Spleen (tissue), 11 donors: Measurements from ENCODE around the gene SCRG1. TPM values are rescaled to one million over a fixed set of nuclear protein-coding genes. Genes with fewer than 3 reads are reported as not detected.
A peak's percentile ranks its signal among the peaks of the same experiment; 100 is the strongest.

ENCODE experiments used
- DNase-seq: peaks from one replicate; pipeline ENCODE4 v3.0.0-alpha.2; 2020
- H3K27ac ChIP-seq, 8 donors: fragments of 200-600 bp; sonication (generic) in 7 of 8; 1 replicate in 4 of 8; 2 replicates in 4 of 8; pipeline versions ENCODE4 v1.5.0 to v1.8.0; 2016 to 2021; ENCODE audit warnings: inconsistent platforms in 4 of 8, mild to moderate bottlenecking in 4 of 8, moderate library complexity in 1 of 8
- H3K27me3 ChIP-seq, 7 donors: fragments of 200-600 bp; sonication (generic) in 6 of 7; replicated peaks in 1 of 7; 1 replicate in 4 of 7; 2 replicates in 3 of 7; pipeline versions ENCODE4 v1.5.0 to v1.8.0; 2016 to 2021; ENCODE audit warnings: inconsistent platforms in 3 of 7, mild to moderate bottlenecking in 1 of 7
- H3K36me3 ChIP-seq, 6 donors: fragments of 200-600 bp; sonication (generic) in 5 of 6; 1 replicate in 4 of 6; 2 replicates in 2 of 6; pipeline versions ENCODE4 v1.5.0 to v1.8.0; 2016 to 2021; ENCODE audit warnings: inconsistent platforms in 2 of 6
- H3K4me1 ChIP-seq, 6 donors: fragments of 200-600 bp; sonication (generic) in 5 of 6; 1 replicate in 3 of 6; 2 replicates in 3 of 6; pipeline versions ENCODE4 v1.5.0 to v1.8.0; 2016 to 2021; ENCODE audit warnings: inconsistent platforms in 3 of 6
- H3K4me3 ChIP-seq, 8 donors: fragments of 200-600 bp; sonication (generic) in 7 of 8; 1 replicate in 4 of 8; 2 replicates in 4 of 8; pipeline versions ENCODE4 v1.5.0 to v1.8.0; 2016 to 2021; ENCODE audit warnings: inconsistent platforms in 4 of 8, mild to moderate bottlenecking in 4 of 8, moderate library complexity in 2 of 8
- H3K9me3 ChIP-seq, 8 donors: fragments of 200-600 bp; sonication (generic) in 7 of 8; 1 replicate in 4 of 8; 2 replicates in 4 of 8; pipeline versions ENCODE4 v1.5.0 to v1.8.0; 2016 to 2021; ENCODE audit warnings: inconsistent platforms in 4 of 8
- POLR2A ChIP-seq, 3 donors: fragments of 450-650 bp; IDR thresholded peaks; one replicate each; pipeline ENCODE4 v1.5.1; 2017; ENCODE audit warnings: antibody characterized with exemption in 3 of 3, mild to moderate bottlenecking in 1 of 3
- POLR2AphosphoS5 ChIP-seq, 3 donors: sonication (generic); formaldehyde crosslinking; IDR thresholded peaks; one replicate each; pipeline ENCODE4 v1.5.1; 2017; ENCODE audit warnings: antibody characterized with exemption in 3 of 3
- WGBS, 5 donors: extraction: QIAGEN DNeasy Blood & Tissue Kit in 3 of 5; methylation state at CpG; one replicate each; pipeline versions ENCODE4 v1.1.5 to v1.1.7; 2013 to 2018; 5-methylcytosine and 5-hydroxymethylcytosine counted together
- intact Hi-C: fragments of 100-400 bp; cut with DNase I; formaldehyde crosslinking; loops from one replicate; pipeline ENCODE4 v1.15.0; 2023; ENCODE audit warnings: low total_unique reads
- polyA plus RNA-seq, 3 donors: library from polyadenylated mRNA; stranded (reverse); fragments of 200-250 nt; gene quantifications; one replicate each; pipeline ENCODE4 v1.2.1, GENCODE V29; 2013
- total RNA-seq, 7 donors: library from RNA; depleted of rRNA in 3 of 7; stranded (reverse); fragments of >200 nt in 3 of 7; fragmentation: NEBNext Ultra II Directional in 4 of 7; extraction: Animal tissue kit (Norgen Biotek cat#: 25700) in 4 of 7; gene quantifications; one replicate each; pipeline versions ENCODE4 v1.1.0 to v1.2.1, GENCODE V29; 2016 to 2021
- TF ChIP-seq, protein P1 (sequence below), 11 experiments: fragments of 200-600 bp in 7 of 11; fragments of 450-650 bp in 4 of 11; sonication (generic) in 4 of 11; IDR thresholded peaks in 8 of 11; conservative IDR thresholded peaks in 3 of 11; 1 replicate in 7 of 11; 2 replicates in 4 of 11; pipeline versions ENCODE4 v1.4.0 to v1.8.0; 2016 to 2021; ENCODE audit warnings: antibody characterized with exemption in 11 of 11, inconsistent platforms in 4 of 11, mild to moderate bottlenecking in 1 of 11
- donor health status: healthy with polysubstance abuse.
- donor health status: DM: no; HTN: no; CAD: no; lungs with moderate emphysema.
- donor health status: DM: no; HTN: no; CAD: no.
- donor health status: Bipolar disorder and iron deficiency.
- donor health status: healthy.
- donor health status: DM: no; HTN: no; CAD: no.
- donor health status: DM: yes; HTN: yes; CAD: no.

The SCRG1 gene
- total and polyA plus RNA-seq, 10 donors: 0.09 to 0.79 (median 0.35) TPM; not detected in 2

DNA sequence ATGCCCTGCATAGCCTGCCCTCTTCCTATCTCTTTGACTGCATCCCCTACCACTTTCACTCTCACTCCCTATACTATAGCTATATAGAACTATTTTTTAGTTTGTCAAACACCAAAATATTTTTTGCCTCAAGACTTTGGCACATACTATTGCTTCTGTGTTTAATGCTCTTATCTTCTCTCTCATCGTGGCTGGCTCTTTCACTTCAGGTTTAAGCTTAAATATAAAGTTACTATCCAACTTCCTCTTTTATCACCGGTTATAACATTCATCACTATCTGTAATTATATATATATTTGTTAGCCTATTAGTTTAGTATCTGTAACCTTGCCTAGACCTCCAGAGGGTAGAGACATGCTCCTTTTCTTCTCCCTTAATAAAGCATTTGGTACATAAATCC lies 53.3 kb downstream of the SCRG1 start:
- H3K27ac ChIP-seq: no peak overlapping the region
- no peaks in the 10 kb centered on the region for H3K36me3 ChIP-seq
- H3K4me3 ChIP-seq: no peak overlapping the region
- intact Hi-C loops: no loop called here
- no peaks in the 10 kb centered on the region for H3K9me3 ChIP-seq
- TF ChIP-seq POLR2AphosphoS5 (IDR thresholded peaks at IDR 0.05) (no peak), POLR2A (IDR thresholded peaks at IDR 0.05) (no peak)
- TF ChIP-seq, protein P1, sequence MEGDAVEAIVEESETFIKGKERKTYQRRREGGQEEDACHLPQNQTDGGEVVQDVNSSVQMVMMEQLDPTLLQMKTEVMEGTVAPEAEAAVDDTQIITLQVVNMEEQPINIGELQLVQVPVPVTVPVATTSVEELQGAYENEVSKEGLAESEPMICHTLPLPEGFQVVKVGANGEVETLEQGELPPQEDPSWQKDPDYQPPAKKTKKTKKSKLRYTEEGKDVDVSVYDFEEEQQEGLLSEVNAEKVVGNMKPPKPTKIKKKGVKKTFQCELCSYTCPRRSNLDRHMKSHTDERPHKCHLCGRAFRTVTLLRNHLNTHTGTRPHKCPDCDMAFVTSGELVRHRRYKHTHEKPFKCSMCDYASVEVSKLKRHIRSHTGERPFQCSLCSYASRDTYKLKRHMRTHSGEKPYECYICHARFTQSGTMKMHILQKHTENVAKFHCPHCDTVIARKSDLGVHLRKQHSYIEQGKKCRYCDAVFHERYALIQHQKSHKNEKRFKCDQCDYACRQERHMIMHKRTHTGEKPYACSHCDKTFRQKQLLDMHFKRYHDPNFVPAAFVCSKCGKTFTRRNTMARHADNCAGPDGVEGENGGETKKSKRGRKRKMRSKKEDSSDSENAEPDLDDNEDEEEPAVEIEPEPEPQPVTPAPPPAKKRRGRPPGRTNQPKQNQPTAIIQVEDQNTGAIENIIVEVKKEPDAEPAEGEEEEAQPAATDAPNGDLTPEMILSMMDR (IDR thresholded peaks at IDR 0.05 in 8 of 11, conservative IDR thresholded peaks at IDR 0.05 in 3 of 11): no peak
- H3K4me1 ChIP-seq: no peaks in the 10 kb centered on the region
- DNase-seq: no peak
- no peaks in the 10 kb centered on the region for H3K27me3 ChIP-seq
- 12 to 39% (median 25%) methylated on average over 2 of the region's 2 CpGs for WGBS, 5 donors

DNA sequence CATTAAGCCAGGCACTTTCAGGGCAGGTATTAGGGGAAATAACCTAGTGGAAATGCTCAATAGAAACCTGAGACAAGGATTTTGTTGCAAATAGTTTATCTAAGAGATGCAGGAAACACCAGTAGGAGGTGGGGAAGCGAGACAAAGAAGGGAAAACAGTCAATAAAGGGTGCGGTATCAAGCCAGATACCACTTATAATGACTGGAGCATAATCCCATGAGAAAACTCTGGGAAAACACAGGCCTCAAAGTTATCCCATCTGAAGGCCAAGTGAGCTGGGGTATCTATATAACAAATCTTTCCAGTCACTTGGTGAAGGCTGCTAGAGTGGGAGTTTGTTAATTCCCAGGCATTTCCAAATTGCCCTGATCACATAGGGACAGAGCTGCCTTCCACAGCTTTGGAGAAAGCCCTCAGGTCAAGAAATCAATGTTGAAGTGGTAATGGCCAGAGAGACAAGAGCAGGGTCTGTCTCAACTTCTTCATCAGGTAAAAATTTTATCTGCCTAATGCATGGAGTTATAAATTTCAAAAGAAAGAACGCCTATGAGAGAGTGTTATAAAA lies 55.0 kb downstream of the SCRG1 start:
- WGBS, 5 donors: 76 to 92% (median 84%) methylated on average over 3 of the region's 3 CpGs

DNA sequence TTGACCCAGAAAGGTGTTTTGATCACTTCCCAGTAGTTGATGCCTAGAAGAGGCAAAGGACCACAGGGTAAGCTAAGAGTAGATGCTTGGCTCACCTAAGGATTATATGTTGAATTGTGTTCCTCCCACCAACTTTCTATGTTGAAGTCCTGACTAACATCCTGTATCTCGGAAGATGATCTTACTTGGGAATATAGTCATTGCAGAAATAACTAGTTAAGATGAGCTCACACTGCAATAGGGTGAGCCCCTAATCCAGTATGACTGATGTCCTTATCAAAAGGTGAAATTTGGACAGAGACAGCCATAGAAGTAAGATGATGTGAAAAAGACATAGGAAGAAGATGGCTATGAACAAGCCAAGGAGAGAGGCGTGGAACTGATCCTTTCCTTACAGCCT lies 61.5 kb downstream of the SCRG1 start:
- intact Hi-C loops: no loop called here
- TF ChIP-seq POLR2AphosphoS5 (IDR thresholded peaks at IDR 0.05): no peak
- TF ChIP-seq POLR2A (IDR thresholded peaks at IDR 0.05): no peak
- TF ChIP-seq, protein P1 (IDR thresholded peaks at IDR 0.05 in 8 of 11, conservative IDR thresholded peaks at IDR 0.05 in 3 of 11): no peak
- peaks cover 7 to 25% (median 18%) of the 10 kb centered on the region in 6 donors for H3K4me1 ChIP-seq
- DNase-seq: no peak
- no peak overlapping the region for H3K4me3 ChIP-seq
- peaks cover 0 to 4% (median 0%) of the 10 kb centered on the region in 6 donors for H3K36me3 ChIP-seq
- H3K9me3 ChIP-seq: no peaks in the 10 kb centered on the region
- no peak overlapping the region for H3K27ac ChIP-seq
- WGBS, 5 donors: 91 to 100% (median 97%) methylated on average over 2 of the region's 2 CpGs
- no peaks in the 10 kb centered on the region for H3K27me3 ChIP-seq

More for the DNA sequence above, 55.0 kb downstream of the SCRG1 start:
- no peaks in the 10 kb centered on the region for H3K36me3 ChIP-seq
- TF ChIP-seq POLR2AphosphoS5 (IDR thresholded peaks at IDR 0.05) (no peak), POLR2A (IDR thresholded peaks at IDR 0.05) (no peak)
- TF ChIP-seq, protein P1 (IDR thresholded peaks at IDR 0.05 in 8 of 11, conservative IDR thresholded peaks at IDR 0.05 in 3 of 11): no peak
- no peaks in the 10 kb centered on the region for H3K9me3 ChIP-seq
- H3K4me1 ChIP-seq: no peaks in the 10 kb centered on the region
- H3K27ac ChIP-seq: no peak overlapping the region
- intact Hi-C loops: no loop called here
- no peaks in the 10 kb centered on the region for H3K27me3 ChIP-seq
- no peak overlapping the region for H3K4me3 ChIP-seq
- DNase-seq: no peak

DNA sequence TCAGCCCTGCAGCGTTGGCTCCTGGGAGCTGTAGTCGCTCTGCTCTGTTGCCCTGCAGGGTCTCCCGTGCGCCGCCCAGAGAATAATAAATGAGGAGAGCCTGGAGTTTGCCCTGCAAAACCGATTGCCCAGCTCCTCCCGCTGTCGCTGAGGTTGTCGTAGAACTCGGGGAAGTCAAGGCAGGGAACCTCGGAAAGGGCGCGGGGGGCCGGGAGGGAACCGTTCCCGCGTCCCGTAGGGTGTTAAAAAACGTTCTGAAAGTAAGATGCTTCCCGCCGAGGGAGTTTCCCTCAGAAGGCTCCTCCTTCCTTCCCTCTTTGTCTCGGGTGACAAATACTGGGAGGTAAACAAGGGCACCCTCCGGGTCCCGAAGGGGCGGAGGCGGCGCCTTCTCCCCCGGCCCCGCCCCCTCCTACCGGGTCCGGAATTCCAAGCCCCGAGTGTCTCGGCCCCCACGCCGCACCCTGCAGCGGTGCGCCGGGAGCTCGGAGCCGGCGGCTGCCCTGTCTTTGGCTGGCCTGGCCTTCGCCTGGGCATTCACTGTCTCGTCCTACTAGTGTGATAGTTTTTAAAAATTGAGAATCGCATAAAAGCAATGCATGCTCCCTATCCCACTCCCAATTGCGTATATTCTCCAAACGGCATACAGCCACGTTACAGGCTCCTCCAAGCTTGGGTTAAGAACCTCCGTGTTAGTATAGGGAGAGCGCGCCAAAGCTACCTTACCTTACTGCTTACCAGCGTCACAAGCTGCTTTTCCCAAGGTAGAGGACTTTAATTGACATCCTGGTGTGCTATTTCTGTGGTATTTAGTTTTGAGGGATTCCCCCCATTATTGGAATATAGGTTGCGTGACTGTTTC lies 63.8 kb downstream of the SCRG1 start:
- H3K4me1 ChIP-seq: peaks cover 16 to 48% (median 38%) of the 10 kb centered on the region in 6 donors
- H3K27ac ChIP-seq: peak overlapping the region; percentile 39 to 100 (median 99)
- H3K27me3 ChIP-seq: no peaks in the 10 kb centered on the region
- peaks cover 0 to 26% (median 9%) of the 10 kb centered on the region in 6 donors for H3K36me3 ChIP-seq
- DNase-seq: peak; percentile 90
- 2 to 3% (median 2%) methylated on average over 36 to 52 of the region's 52 CpGs for WGBS, 5 donors
- intact Hi-C loops: loop anchor here (5.0 kb wide), 1 partner anchor 37 kb away; the partner anchor contains the start of gene SAP30
- TF ChIP-seq, protein P1 (IDR thresholded peaks at IDR 0.05 in 8 of 11, conservative IDR thresholded peaks at IDR 0.05 in 3 of 11): no peak
- TF ChIP-seq POLR2AphosphoS5 (IDR thresholded peaks at IDR 0.05): peak in 2 of 3 donors; percentile 54 to 73
- peak overlapping the region; percentile 74 to 99 (median 92) for H3K4me3 ChIP-seq
- no peaks in the 10 kb centered on the region for H3K9me3 ChIP-seq
